GM19043 (cell line): Measurements from ENCODE around the gene ECT2.
"Not testable (repeated sequence)": the region's sequence is repeated elsewhere in the genome, so short reads cannot be mapped to it uniquely, and the experiment has no call there.

ENCODE experiments used
- ATAC-seq: cut with Tn5 transposase; IDR thresholded peaks from one replicate; pipeline ENCODE4 v1.9.1; 2021; ENCODE audit warnings: low read depth; ENCODE audit not compliant: unreplicated experiment

The ECT2 gene

GRCh38 chr3:172808969-172809546 is 58.5 kb downstream of the ECT2 start:
- no peak for ATAC-seq

DNA sequence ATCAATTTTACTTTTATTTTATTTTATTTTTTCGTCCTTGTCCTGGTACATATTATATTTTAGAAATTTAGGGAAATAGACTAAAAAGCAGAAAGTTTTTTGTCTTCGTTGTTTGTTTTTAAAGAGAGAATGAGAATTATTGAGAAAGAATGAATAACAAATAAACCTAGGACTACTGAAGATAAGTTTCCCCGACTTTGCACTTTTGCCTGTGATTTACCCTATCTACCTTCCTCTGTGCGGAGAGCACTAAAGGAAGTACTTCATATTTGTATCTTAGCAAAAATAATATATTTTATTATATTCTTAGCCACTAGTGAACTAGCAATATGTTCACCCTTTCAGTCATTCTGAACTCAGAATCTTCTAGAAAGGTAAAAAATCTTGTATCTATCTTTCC is 60.6 kb downstream of the ECT2 start:
- no peak for ATAC-seq

DNA sequence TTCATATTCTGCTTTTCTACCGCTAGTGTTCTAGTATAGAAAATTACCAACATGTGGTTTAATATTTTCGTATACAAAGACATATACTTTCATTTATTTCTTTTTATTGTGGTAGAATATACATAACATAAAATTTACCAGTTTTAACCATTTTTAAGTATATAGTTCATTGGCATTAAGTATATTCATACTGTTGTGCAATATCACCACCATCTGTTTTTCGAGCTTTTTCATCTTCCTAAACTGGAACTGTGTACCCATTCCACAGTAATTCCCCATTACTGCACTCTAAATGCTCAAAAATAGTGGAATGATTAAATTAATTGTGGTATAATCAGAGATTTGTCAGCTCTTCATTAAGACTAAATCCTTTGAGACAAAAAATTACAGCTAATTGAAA is 62.9 kb downstream of the ECT2 start:
- no peak for ATAC-seq

DNA sequence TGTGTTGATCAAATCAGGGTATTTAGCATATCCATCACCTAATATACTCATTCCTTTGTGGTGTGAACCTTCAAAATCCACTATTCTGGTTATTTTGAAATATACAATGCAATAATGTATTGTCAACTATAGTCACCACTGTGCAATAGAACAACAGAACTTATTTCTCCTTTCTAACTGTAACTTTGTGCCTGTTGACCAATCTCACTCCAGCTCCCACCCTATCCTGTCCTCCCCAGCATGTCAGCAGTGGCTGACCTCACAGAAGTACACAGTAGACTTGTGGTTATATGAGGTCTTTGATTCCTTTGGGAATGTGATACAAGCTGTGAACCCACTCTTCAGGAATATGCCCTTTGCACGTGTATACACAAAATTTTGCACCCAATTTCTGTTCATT is 64.2 kb downstream of the ECT2 start:
- ATAC-seq: no peak

DNA sequence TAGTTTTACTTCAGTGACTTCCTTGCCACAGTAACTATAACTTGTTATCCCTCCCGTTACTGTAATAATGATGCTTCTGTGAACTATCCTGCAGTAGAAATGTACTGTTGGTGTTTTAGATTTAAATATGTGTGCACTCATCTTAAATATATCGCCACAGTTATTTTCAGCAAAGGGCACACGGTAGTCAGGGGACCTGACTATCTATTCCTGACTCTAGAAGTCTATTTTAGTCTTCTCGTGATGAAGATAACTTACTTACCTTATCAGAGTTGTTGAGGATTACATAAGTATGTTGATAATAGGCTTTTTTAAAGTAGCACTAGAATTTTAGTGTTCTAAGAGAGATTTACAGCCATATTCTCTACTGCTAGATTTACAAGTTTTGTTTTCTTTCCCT is 65.3 kb downstream of the ECT2 start:
- no peak for ATAC-seq

DNA sequence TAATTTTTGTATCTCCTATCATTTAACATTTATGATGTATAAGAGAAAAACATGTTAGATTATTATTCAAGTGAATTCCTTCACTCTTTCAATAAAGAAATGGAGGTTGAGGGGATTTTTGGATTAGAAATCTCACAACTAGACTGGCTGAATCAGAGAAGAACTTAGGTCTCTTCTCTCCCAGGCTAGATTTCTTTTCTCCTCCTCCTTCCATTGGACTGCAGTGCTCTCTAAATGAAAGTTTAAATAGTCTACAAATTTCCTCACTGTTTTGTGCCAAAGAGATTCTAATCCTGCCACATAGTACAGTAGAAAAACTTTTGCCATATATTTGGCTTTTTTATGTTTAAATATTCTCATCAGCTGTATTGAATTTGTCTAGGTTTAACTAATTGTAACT is 65.8 kb downstream of the ECT2 start:
- ATAC-seq: no peak

GRCh38 chr3:172816968-172817367 is 66.4 kb downstream of the ECT2 start:
- ATAC-seq: no peak

DNA sequence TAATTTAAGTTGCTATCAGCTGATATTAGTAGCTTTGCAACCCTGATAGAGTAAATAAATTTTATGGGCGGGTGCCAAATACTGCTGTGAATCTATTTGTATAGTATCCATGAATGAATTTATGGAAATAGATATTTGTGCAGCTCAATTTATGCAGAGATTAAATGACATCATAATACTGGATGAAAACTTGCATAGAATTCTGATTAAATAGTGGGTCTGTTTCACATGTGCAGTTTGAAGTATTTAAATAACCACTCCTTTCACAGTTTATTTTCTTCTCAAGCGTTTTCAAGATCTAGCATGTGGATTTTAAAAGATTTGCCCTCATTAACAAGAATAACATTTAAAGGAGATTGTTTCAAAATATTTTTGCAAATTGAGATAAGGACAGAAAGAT is 70.0 kb downstream of the ECT2 start:
- no peak for ATAC-seq

- no peak for ATAC-seq
Observed at GRCh38 chr3:172824229-172824628, 73.7 kb downstream of the ECT2 start.

DNA sequence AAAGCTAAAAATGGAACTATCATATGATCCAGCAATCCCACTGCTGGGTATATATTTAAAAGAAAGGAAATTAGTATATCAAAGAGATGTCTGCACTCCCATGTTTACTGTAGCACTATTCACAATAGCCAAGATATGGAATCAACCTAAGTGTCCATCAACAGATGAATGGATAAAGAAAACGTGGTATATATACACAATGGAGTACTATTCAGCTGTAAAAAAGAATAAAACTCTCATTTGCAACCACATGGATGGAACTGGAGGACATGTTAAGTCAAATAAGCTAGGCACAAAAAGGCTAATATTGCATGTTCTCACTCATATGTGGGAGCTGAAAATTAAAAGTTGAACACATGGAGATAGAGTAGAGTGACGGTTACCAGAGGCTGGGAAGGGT is 76.7 kb downstream of the ECT2 start:
- ATAC-seq: not testable (repeated sequence)

GRCh38 chr3:172832983-172833382 is 82.5 kb downstream of the ECT2 start:
- ATAC-seq: no peak

GRCh38 chr3:172836390-172836997 is 86.0 kb downstream of the ECT2 start:
- ATAC-seq: peak; percentile 52

- ATAC-seq: no peak
Observed at GRCh38 chr3:172839679-172840078, 89.2 kb downstream of the ECT2 start.

- ATAC-seq: no peak
Observed at GRCh38 chr3:172840463-172840862, 89.9 kb downstream of the ECT2 start.

GRCh38 chr3:172840913-172841312 is 90.4 kb downstream of the ECT2 start:
- no peak for ATAC-seq

GRCh38 chr3:172844428-172844827 is 93.9 kb downstream of the ECT2 start:
- ATAC-seq: no peak

- ATAC-seq: peak; percentile 56
Observed at GRCh38 chr3:172846103-172846561, 95.6 kb downstream of the ECT2 start.

DNA sequence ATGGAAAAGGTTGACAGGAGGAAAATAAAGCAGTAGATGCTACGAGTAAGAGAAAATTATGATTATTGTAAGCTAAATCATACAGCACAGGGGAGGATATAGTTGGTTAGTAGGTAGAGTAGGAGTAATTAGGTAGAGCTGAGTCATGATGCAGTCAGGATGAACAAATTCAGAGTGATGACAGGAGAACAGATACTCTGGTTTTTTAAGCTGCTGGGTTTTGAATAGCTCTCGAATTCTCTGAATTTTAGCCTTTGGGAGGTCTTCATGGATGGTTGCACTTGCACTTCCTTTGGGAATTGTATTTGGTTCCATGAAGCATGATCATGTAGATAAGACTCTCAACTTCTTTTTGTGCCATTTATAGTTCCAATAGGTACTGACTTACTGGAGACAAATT is 96.2 kb downstream of the ECT2 start:
- ATAC-seq: no peak

- no peak for ATAC-seq
Observed at GRCh38 chr3:172847292-172847691, 96.8 kb downstream of the ECT2 start.

- ATAC-seq: no peak
Observed at GRCh38 chr3:172848910-172849309, 98.4 kb downstream of the ECT2 start.

- ATAC-seq: no peak
Observed at GRCh38 chr3:172853005-172853404, 102.5 kb downstream of the ECT2 start.

GRCh38 chr3:172853921-172854666 is 103.6 kb downstream of the ECT2 start:
- ATAC-seq: no peak
